Activated T-cell treated with anti-CD3 and anti-CD28 coated beads, Interleukin-2, amount 50 U/mL, for 72 hours (primary cell): Measurements from ENCODE around the gene NDST4. TPM values are rescaled to one million over a fixed set of nuclear protein-coding genes. Genes with fewer than 3 reads are reported as not detected.

ENCODE experiments used
- ATAC-seq, 2 donors: fragments of 150-1000 bp; cut with Tn5 transposase; replicated peaks in 1 of 2; 2 replicates each; pipeline ENCODE4 v1.10.0; 2021; ENCODE audit warnings: moderate library complexity in 2 of 2, mild to moderate bottlenecking in 1 of 2
- DNase-seq, 2 donors: peaks; one replicate each; pipeline ENCODE4 v3.0.0; 2021 to 2022; ENCODE audit warnings: mixed read lengths in 1 of 2
- H3K27ac Mint-ChIP-seq: one replicate; pipeline ENCODE4 v1.8.0; 2022; ENCODE audit warnings: mild to moderate bottlenecking, moderate library complexity, mixed read lengths
- H3K27me3 Mint-ChIP-seq: one replicate; pipeline ENCODE4 v1.8.0; 2022; ENCODE audit warnings: low read depth, mixed read lengths
- H3K36me3 Mint-ChIP-seq, 2 donors: one replicate each; pipeline ENCODE4 v1.8.0; 2022; ENCODE audit warnings: mixed read lengths in 2 of 2, mild to moderate bottlenecking in 1 of 2; ENCODE audit not compliant: insufficient read depth in 2 of 2
- H3K4me1 Mint-ChIP-seq: one replicate; pipeline ENCODE4 v1.8.0; 2022; ENCODE audit warnings: low read depth, mixed read lengths
- H3K4me3 Mint-ChIP-seq, 2 donors: one replicate each; pipeline ENCODE4 v1.8.0; 2022; ENCODE audit warnings: mild to moderate bottlenecking in 2 of 2, mixed read lengths in 2 of 2, moderate library complexity in 2 of 2
- H3K9me3 Mint-ChIP-seq, 2 donors: one replicate each; pipeline ENCODE4 v1.8.0; 2022; ENCODE audit warnings: mixed read lengths in 2 of 2
- total RNA-seq, 2 donors: library from RNA; stranded (reverse); gene quantifications; one replicate each; pipeline ENCODE4 v1.2.3, GENCODE V29; 2022

Gene NDST4
- total RNA-seq, 2 donors from 2014 or later, result not detected

GRCh38 chr4:114922592-114922933 lies 190.9 kb downstream of the NDST4 start:
- Mint-ChIP-seq H3K36me3 (no peaks in the 10 kb centered on the region), H3K4me1 (no peaks in the 10 kb centered on the region), H3K4me3 (no peak overlapping the region), H3K27ac (no peak overlapping the region), H3K9me3 (peaks cover 0 to 2% of the 10 kb centered on the region in 2 donors), H3K27me3 (no peaks in the 10 kb centered on the region)
- ATAC-seq (no peak), DNase-seq (no peak)

- Mint-ChIP-seq H3K27ac (no peak overlapping the region), H3K36me3 (no peaks in the 10 kb centered on the region), H3K27me3 (no peaks in the 10 kb centered on the region), H3K4me1 (no peaks in the 10 kb centered on the region), H3K4me3 (no peak overlapping the region), H3K9me3 (peaks cover 0 to 2% of the 10 kb centered on the region in 2 donors)
- DNase-seq, result no peak
- no peak for ATAC-seq
These were observed 191.4 kb downstream of the NDST4 start for GRCh38 chr4:114921790-114922591.

GRCh38 chr4:114921191-114921590 lies 192.2 kb downstream of the NDST4 start:
- no peaks in the 10 kb centered on the region for H3K36me3 Mint-ChIP-seq
- ATAC-seq, result no peak
- no peaks in the 10 kb centered on the region for H3K27me3 Mint-ChIP-seq
- H3K9me3 Mint-ChIP-seq, result peaks cover 0 to 2% of the 10 kb centered on the region in 2 donors
- no peak overlapping the region for H3K4me3 Mint-ChIP-seq
- DNase-seq, result no peak
- H3K27ac Mint-ChIP-seq, result no peak overlapping the region
- no peaks in the 10 kb centered on the region for H3K4me1 Mint-ChIP-seq

- no peak for ATAC-seq
- Mint-ChIP-seq H3K27ac (no peak overlapping the region), H3K4me3 (no peak overlapping the region), H3K4me1 (no peaks in the 10 kb centered on the region), H3K9me3 (peaks cover 0 to 1% of the 10 kb centered on the region in 2 donors), H3K36me3 (no peaks in the 10 kb centered on the region), H3K27me3 (no peaks in the 10 kb centered on the region)
- DNase-seq, result no peak
These were observed 202.3 kb downstream of the NDST4 start for GRCh38 chr4:114911111-114911510.

- Mint-ChIP-seq H3K9me3 (peaks cover 0 to 1% of the 10 kb centered on the region in 2 donors), H3K36me3 (no peaks in the 10 kb centered on the region), H3K4me3 (no peak overlapping the region), H3K4me1 (no peaks in the 10 kb centered on the region), H3K27ac (no peak overlapping the region), H3K27me3 (no peaks in the 10 kb centered on the region)
- no peak for DNase-seq
- ATAC-seq, result no peak
These were observed 205.9 kb downstream of the NDST4 start for GRCh38 chr4:114907568-114907967.

- H3K4me3 Mint-ChIP-seq, result no peak overlapping the region
- H3K9me3 Mint-ChIP-seq, result no peaks in the 10 kb centered on the region
These were observed 208.4 kb downstream of the NDST4 start for GRCh38 chr4:114905017-114905416.

GRCh38 chr4:114900934-114901333 lies 212.5 kb downstream of the NDST4 start:
- no peak for DNase-seq
- H3K27ac Mint-ChIP-seq, result no peak overlapping the region
- no peaks in the 10 kb centered on the region for H3K36me3 Mint-ChIP-seq
- H3K4me3 Mint-ChIP-seq, result no peak overlapping the region
- no peaks in the 10 kb centered on the region for H3K4me1 Mint-ChIP-seq
- H3K27me3 Mint-ChIP-seq, result no peaks in the 10 kb centered on the region
- no peak for ATAC-seq
- no peaks in the 10 kb centered on the region for H3K9me3 Mint-ChIP-seq

More at GRCh38 chr4:114905017-114905416, 208.4 kb downstream of the NDST4 start:
- Mint-ChIP-seq H3K4me1 (no peaks in the 10 kb centered on the region), H3K27me3 (no peaks in the 10 kb centered on the region), H3K36me3 (no peaks in the 10 kb centered on the region), H3K27ac (no peak overlapping the region)
- ATAC-seq, result no peak
- no peak for DNase-seq

- no peak overlapping the region for H3K27ac Mint-ChIP-seq
- H3K27me3 Mint-ChIP-seq, result no peaks in the 10 kb centered on the region
- H3K4me1 Mint-ChIP-seq, result no peaks in the 10 kb centered on the region
- no peaks in the 10 kb centered on the region for H3K36me3 Mint-ChIP-seq
- H3K9me3 Mint-ChIP-seq, result peaks cover 4 to 6% of the 10 kb centered on the region in 2 donors
- no peak for DNase-seq
- no peak overlapping the region for H3K4me3 Mint-ChIP-seq
- no peak for ATAC-seq
These were observed 222.6 kb downstream of the NDST4 start for GRCh38 chr4:114890773-114891172.

GRCh38 chr4:114886761-114887160 lies 226.7 kb downstream of the NDST4 start:
- H3K36me3 Mint-ChIP-seq, result no peaks in the 10 kb centered on the region
- H3K27ac Mint-ChIP-seq, result no peak overlapping the region
- ATAC-seq, result no peak
- no peaks in the 10 kb centered on the region for H3K9me3 Mint-ChIP-seq
- H3K4me1 Mint-ChIP-seq, result no peaks in the 10 kb centered on the region
- no peaks in the 10 kb centered on the region for H3K27me3 Mint-ChIP-seq
- H3K4me3 Mint-ChIP-seq, result no peak overlapping the region
- DNase-seq, result no peak

- ATAC-seq (no peak), DNase-seq (no peak)
- no peaks in the 10 kb centered on the region for H3K36me3 Mint-ChIP-seq
- no peak overlapping the region for H3K4me3 Mint-ChIP-seq
- no peak overlapping the region for H3K27ac Mint-ChIP-seq
- no peaks in the 10 kb centered on the region for H3K27me3 Mint-ChIP-seq
- no peaks in the 10 kb centered on the region for H3K4me1 Mint-ChIP-seq
- H3K9me3 Mint-ChIP-seq, result peaks cover 0 to 2% of the 10 kb centered on the region in 2 donors
These were observed 229.8 kb downstream of the NDST4 start for GRCh38 chr4:114883641-114884040.

GRCh38 chr4:114879916-114880669 lies 233.3 kb downstream of the NDST4 start:
- Mint-ChIP-seq H3K27me3 (no peaks in the 10 kb centered on the region), H3K4me3 (no peak overlapping the region)
- ATAC-seq, result no peak

GRCh38 chr4:114875630-114876029 lies 237.8 kb downstream of the NDST4 start:
- no peak overlapping the region for H3K27ac Mint-ChIP-seq
- no peaks in the 10 kb centered on the region for H3K4me1 Mint-ChIP-seq
- ATAC-seq (no peak), DNase-seq (no peak)
- H3K4me3 Mint-ChIP-seq, result no peak overlapping the region
- no peaks in the 10 kb centered on the region for H3K36me3 Mint-ChIP-seq
- no peaks in the 10 kb centered on the region for H3K27me3 Mint-ChIP-seq
- no peaks in the 10 kb centered on the region for H3K9me3 Mint-ChIP-seq

More at GRCh38 chr4:114879916-114880669, 233.3 kb downstream of the NDST4 start:
- Mint-ChIP-seq H3K36me3 (no peaks in the 10 kb centered on the region), H3K9me3 (peaks cover 0 to 2% of the 10 kb centered on the region in 2 donors), H3K27ac (no peak overlapping the region), H3K4me1 (no peaks in the 10 kb centered on the region)
- no peak for DNase-seq

- no peak overlapping the region for H3K4me3 Mint-ChIP-seq
- ATAC-seq, result no peak
- H3K4me1 Mint-ChIP-seq, result no peaks in the 10 kb centered on the region
- DNase-seq, result no peak
- H3K36me3 Mint-ChIP-seq, result no peaks in the 10 kb centered on the region
- no peaks in the 10 kb centered on the region for H3K9me3 Mint-ChIP-seq
- H3K27ac Mint-ChIP-seq, result no peak overlapping the region
- H3K27me3 Mint-ChIP-seq, result no peaks in the 10 kb centered on the region
These were observed 239.1 kb downstream of the NDST4 start for GRCh38 chr4:114874321-114874720.
